ENCODE results near the gene CFAP161. TPM values are rescaled to one million over a fixed set of nuclear protein-coding genes. Genes with fewer than 3 reads are reported as not detected.

The CFAP161 gene
- total RNA-seq, 3 donors from 2014 or later (not counting 1 experiment from before 2014, with no cell fraction given), result 0.53 to 1.3 TPM; not detected in 1

DNA sequence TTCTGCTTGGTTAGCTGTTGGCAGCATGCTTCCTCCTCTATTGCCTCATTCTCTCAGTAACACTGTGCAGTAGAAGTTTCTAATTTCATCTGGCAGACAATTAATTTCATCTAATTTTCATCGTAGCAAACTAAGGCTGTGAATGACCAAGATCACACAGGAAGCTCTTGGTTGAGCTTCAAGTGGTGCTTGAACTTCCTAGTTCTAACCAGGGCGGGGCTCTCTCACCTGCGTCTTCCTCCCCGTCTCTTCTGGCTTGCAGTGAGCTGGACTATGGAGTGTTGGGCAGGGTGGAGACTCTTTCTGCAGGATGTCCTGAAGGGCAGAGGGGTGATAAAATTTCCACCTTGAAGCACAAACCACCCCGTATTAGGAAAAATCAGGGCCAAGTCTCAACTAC is 60.7 kb downstream of the CFAP161 start:
- H3K9me3 Mint-ChIP-seq, result no peaks in the 10 kb centered on the region
- no peaks in the 10 kb centered on the region for H3K36me3 ChIP-seq (ENCODE audit: control insufficient read depth, insufficient read depth, low read length)
- H3K4me1 ChIP-seq (ENCODE audit: control insufficient read depth, insufficient read depth, low read length), result peaks cover 6% of the 10 kb centered on the region
- no peaks in the 10 kb centered on the region for H3K36me3 Mint-ChIP-seq
- TF ChIP-seq, protein P1, sequence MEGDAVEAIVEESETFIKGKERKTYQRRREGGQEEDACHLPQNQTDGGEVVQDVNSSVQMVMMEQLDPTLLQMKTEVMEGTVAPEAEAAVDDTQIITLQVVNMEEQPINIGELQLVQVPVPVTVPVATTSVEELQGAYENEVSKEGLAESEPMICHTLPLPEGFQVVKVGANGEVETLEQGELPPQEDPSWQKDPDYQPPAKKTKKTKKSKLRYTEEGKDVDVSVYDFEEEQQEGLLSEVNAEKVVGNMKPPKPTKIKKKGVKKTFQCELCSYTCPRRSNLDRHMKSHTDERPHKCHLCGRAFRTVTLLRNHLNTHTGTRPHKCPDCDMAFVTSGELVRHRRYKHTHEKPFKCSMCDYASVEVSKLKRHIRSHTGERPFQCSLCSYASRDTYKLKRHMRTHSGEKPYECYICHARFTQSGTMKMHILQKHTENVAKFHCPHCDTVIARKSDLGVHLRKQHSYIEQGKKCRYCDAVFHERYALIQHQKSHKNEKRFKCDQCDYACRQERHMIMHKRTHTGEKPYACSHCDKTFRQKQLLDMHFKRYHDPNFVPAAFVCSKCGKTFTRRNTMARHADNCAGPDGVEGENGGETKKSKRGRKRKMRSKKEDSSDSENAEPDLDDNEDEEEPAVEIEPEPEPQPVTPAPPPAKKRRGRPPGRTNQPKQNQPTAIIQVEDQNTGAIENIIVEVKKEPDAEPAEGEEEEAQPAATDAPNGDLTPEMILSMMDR (IDR thresholded peaks at IDR 0.05), result no peak
- peaks cover 12 to 13% of the 10 kb centered on the region in 2 donors for H3K4me1 Mint-ChIP-seq
- DNase-seq (no peak), ATAC-seq (peak; percentile 26 to 84 (median 38))
- 8% methylated on average over 4 of the region's 5 CpGs for WGBS (ENCODE audit: insufficient coverage)
- intact Hi-C loops (cut with micrococcal nuclease), result no loop called here
- peak overlapping the region; percentile 58 for H3K4me3 Mint-ChIP-seq
- no peaks in the 10 kb centered on the region for H3K27me3 ChIP-seq (ENCODE audit: control insufficient read depth, insufficient read depth, low read length)
- H3K27ac ChIP-seq (ENCODE audit: low read length), result no peak overlapping the region
- H3K27ac Mint-ChIP-seq, result peak overlapping the region; percentile 4 to 64
- H3K27me3 Mint-ChIP-seq (ENCODE audit: low read depth in 2 of 2), result peaks cover 0 to 9% of the 10 kb centered on the region in 2 donors
- H3K9me3 ChIP-seq (ENCODE audit: control insufficient read depth, insufficient read depth, low read length), result no peaks in the 10 kb centered on the region
- H3K4me3 ChIP-seq (ENCODE audit: low read length), result no peak overlapping the region

DNA sequence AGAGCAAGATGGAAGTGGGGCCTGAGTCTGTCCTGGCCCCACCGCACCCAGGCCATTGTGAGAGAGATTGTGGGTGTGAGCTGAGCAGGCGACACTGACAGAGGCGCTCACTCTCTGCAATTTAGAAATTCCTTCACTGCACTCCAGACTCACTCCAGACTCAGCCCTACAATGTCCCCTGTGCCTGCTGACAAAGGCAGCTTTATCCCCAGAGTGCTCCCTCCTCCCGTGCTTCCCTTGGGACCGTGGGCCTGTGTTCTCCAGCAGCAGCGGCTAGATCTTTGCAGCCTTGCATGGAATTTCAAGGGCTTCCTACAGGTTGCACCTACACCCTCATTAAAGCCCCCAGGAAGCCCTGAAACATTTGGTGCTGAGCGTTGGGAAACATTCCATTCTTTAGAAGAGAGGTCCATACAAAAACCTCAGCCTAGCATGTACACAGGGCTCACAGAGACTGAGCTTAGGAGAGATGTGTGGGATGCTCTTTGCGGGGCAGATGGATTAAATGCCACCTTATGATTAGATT is 61.3 kb downstream of the CFAP161 start:
- Histone ChIP-seq H3K4me3 (ENCODE audit: low read length) (no peak overlapping the region), H3K27ac (ENCODE audit: low read length) (no peak overlapping the region), H3K9me3 (ENCODE audit: control insufficient read depth, insufficient read depth, low read length) (no peaks in the 10 kb centered on the region), H3K36me3 (ENCODE audit: control insufficient read depth, insufficient read depth, low read length) (no peaks in the 10 kb centered on the region), H3K4me1 (ENCODE audit: control insufficient read depth, insufficient read depth, low read length) (peaks cover 6% of the 10 kb centered on the region), H3K27me3 (ENCODE audit: control insufficient read depth, insufficient read depth, low read length) (no peaks in the 10 kb centered on the region)
- H3K4me1 Mint-ChIP-seq, result peaks cover 12 to 13% of the 10 kb centered on the region in 2 donors
- WGBS (ENCODE audit: insufficient coverage), result 81% methylated on average over 7 of the region's 8 CpGs
- intact Hi-C loops (cut with micrococcal nuclease), result no loop called here
- peaks cover 0 to 9% of the 10 kb centered on the region in 2 donors for H3K27me3 Mint-ChIP-seq (ENCODE audit: low read depth in 2 of 2)
- ATAC-seq (peak in 1 of 3 donors; percentile 25), DNase-seq (no peak)
- H3K36me3 Mint-ChIP-seq, result no peaks in the 10 kb centered on the region
- H3K4me3 Mint-ChIP-seq, result no peak overlapping the region
- H3K27ac Mint-ChIP-seq, result peak overlapping the region; percentile 4 to 64
- H3K9me3 Mint-ChIP-seq, result no peaks in the 10 kb centered on the region
- TF ChIP-seq, protein P1 (IDR thresholded peaks at IDR 0.05), result no peak

DNA sequence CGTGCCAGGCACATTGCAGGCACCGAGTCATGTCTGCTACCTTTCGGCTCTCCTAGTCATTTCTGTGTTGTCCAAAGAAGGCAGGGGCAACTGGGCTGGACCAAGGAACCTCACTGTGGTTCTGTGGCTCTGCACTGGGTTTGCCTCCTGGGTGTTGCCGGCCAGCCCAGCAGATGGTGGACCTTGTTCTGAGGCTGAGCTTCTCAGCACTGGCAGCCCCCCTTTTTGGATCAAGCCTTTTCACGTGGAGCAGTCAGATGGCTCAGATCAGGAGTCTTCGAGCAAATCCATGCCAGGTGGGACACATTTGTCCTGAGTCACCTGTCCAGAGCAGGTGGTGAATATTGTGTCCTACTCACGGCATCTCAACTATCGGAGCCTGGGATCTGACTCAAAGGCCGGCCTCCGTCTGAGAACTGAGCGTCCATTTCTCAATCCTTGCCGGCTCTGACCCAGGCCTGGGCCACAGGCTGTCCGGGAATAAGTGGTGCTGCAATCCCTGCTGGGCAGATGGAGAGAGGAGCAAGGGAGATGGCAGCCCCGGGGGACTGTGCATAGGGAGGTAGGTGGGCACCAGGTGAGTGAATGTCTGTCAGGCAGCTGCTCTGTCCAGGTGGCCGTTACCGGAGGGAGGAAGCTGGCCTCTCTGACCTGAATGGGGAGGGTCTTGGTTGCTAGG is 62.6 kb downstream of the CFAP161 start, which contains the start of gene IL16:
IL16 (plus strand) TSS at position 304 of the 679 bp plus-strand sequence. CDS start 28,521 bp downstream, outside the sequence.
- Mint-ChIP-seq H3K9me3 (no peaks in the 10 kb centered on the region), H3K36me3 (no peaks in the 10 kb centered on the region), H3K4me1 (peaks cover 12 to 13% of the 10 kb centered on the region in 2 donors), H3K27ac (peak within 1 kb of the TSS in 1 of 2 donors; percentile 64), H3K4me3 (no peak within 1 kb of the TSS), H3K27me3 (ENCODE audit: low read depth in 2 of 2) (peaks cover 0 to 2% of the 10 kb centered on the region in 2 donors)
- Histone ChIP-seq H3K36me3 (ENCODE audit: control insufficient read depth, insufficient read depth, low read length) (no peaks in the 10 kb centered on the region), H3K9me3 (ENCODE audit: control insufficient read depth, insufficient read depth, low read length) (no peaks in the 10 kb centered on the region), H3K4me3 (ENCODE audit: low read length) (no peak within 1 kb of the TSS), H3K4me1 (ENCODE audit: control insufficient read depth, insufficient read depth, low read length) (peaks cover 6% of the 10 kb centered on the region), H3K27ac (ENCODE audit: low read length) (no peak within 1 kb of the TSS), H3K27me3 (ENCODE audit: control insufficient read depth, insufficient read depth, low read length) (no peaks in the 10 kb centered on the region)
- ATAC-seq (no peak), DNase-seq (no peak)
- intact Hi-C loops (cut with micrococcal nuclease), result no loop called here
- TF ChIP-seq, protein P1 (IDR thresholded peaks at IDR 0.05), result no peak
- WGBS (ENCODE audit: insufficient coverage), result 87% methylated on average over 16 of the region's 16 CpGs
